HEK293 (cell line): ENCODE measurements around the gene ABCE1.

ENCODE experiments used
- CTCF ChIA-PET: fragments of 350-600 bp; formaldehyde crosslinking; extraction: SDS; loops from one replicate; lab custom pipeline; 2021; ENCODE audit warnings: antibody characterized with exemption; lab: Yijun Ruan, JAX
- POLR2A ChIA-PET: fragments of 300-600 bp; formaldehyde crosslinking; extraction: SDS; loops from one replicate; lab custom pipeline; 2020; ENCODE audit warnings: antibody characterized with exemption, inconsistent platforms; lab: Yijun Ruan, JAX
- H3K27ac ChIP-seq: fragments of 200-500 bp; sonication (Bioruptor generic); 2 replicates; pipeline ENCODE4 v1.5.1; 2014; ENCODE audit warnings: low read depth, low read length, control low read depth, inconsistent platforms; ENCODE audit errors: extremely low read depth
- H3K36me3 ChIP-seq, 2 experiments: fragments of 200-500 bp in 1 of 2; sonication (Bioruptor generic) in 1 of 2; 1 replicate in 1 of 2; 2 replicates in 1 of 2; pipeline ENCODE4 v1.5.1; 2014 to 2017; ENCODE audit warnings: inconsistent platforms in 2 of 2, low read length in 2 of 2; ENCODE audit not compliant: control insufficient read depth in 2 of 2, insufficient read depth in 1 of 2
- H3K4me1 ChIP-seq: fragments of 200-500 bp; sonication (Bioruptor generic); 2 replicates; pipeline ENCODE4 v1.5.1; 2014; ENCODE audit warnings: mild to moderate bottlenecking, low read length, inconsistent platforms; ENCODE audit not compliant: control insufficient read depth, insufficient read depth
- H3K4me3 ChIP-seq: 2 replicates; pipeline ENCODE4 v1.5.1; 2011; ENCODE audit warnings: low read depth, mild to moderate bottlenecking, control low read depth, low read length, moderate library complexity
- H3K9me3 ChIP-seq: fragments of 200-500 bp; sonication (Bioruptor generic); 2 replicates; pipeline ENCODE4 v1.5.1; 2014; ENCODE audit warnings: low read depth, low read length, inconsistent platforms; ENCODE audit not compliant: control insufficient read depth, insufficient read depth
- BCL11A ChIP-seq: fragments of 450-650 bp; formaldehyde crosslinking; IDR thresholded peaks from 2 replicates; pipeline ENCODE4 v1.5.1; 2016; ENCODE audit warnings: low read depth, missing biosample characterization, missing genetic modification characterization
- PRDM2 ChIP-seq: fragments of 450-650 bp; formaldehyde crosslinking; IDR thresholded peaks from 2 replicates; pipeline ENCODE4 v1.5.1; 2016; ENCODE audit warnings: missing biosample characterization, missing genetic modification characterization, borderline replicate concordance
- ZFP3 ChIP-seq: fragments of 450-650 bp; formaldehyde crosslinking; IDR thresholded peaks from 2 replicates; pipeline ENCODE4 v1.5.1; 2016; ENCODE audit warnings: low read depth, missing biosample characterization, missing genetic modification characterization
- ZNF184 ChIP-seq: fragments of 450-650 bp; IDR thresholded peaks from 2 replicates; pipeline ENCODE4 v1.5.1; 2018; ENCODE audit warnings: missing biosample characterization, mild to moderate bottlenecking, missing genetic modification characterization
- ZNF221 ChIP-seq: fragments of 450-650 bp; formaldehyde crosslinking; IDR thresholded peaks from 2 replicates; pipeline ENCODE4 v1.5.1; 2017; ENCODE audit warnings: missing biosample characterization, missing genetic modification characterization, borderline replicate concordance
- ZNF24 ChIP-seq: fragments of 450-650 bp; formaldehyde crosslinking; IDR thresholded peaks from 2 replicates; pipeline ENCODE4 v1.5.1; 2016; ENCODE audit warnings: missing biosample characterization, missing genetic modification characterization
- ZNF350 ChIP-seq: fragments of 450-650 bp; formaldehyde crosslinking; IDR thresholded peaks from 2 replicates; pipeline ENCODE4 v1.5.0; 2017; ENCODE audit warnings: missing biosample characterization, mild to moderate bottlenecking, missing genetic modification characterization
- ZNF473 ChIP-seq: fragments of 450-650 bp; formaldehyde crosslinking; IDR thresholded peaks from 2 replicates; pipeline ENCODE4 v1.5.1; 2017; ENCODE audit warnings: missing biosample characterization, missing genetic modification characterization
- ZNF518A ChIP-seq: fragments of 450-650 bp; formaldehyde crosslinking; conservative IDR thresholded peaks from 2 replicates; pipeline ENCODE4 v1.5.1; 2016; ENCODE audit warnings: low read depth, missing biosample characterization, missing genetic modification characterization
- ZNF530 ChIP-seq: fragments of 450-650 bp; formaldehyde crosslinking; IDR thresholded peaks from 2 replicates; pipeline ENCODE4 v1.5.1; 2016; ENCODE audit warnings: low read depth, missing biosample characterization, missing genetic modification characterization
- ZNF544 ChIP-seq: fragments of 450-650 bp; formaldehyde crosslinking; IDR thresholded peaks from 2 replicates; pipeline ENCODE4 v1.5.0; 2017; ENCODE audit warnings: missing biosample characterization, missing genetic modification characterization
- ZNF560 ChIP-seq: fragments of 450-650 bp; formaldehyde crosslinking; IDR thresholded peaks from 2 replicates; pipeline ENCODE4 v1.5.1; 2017; ENCODE audit warnings: missing biosample characterization, missing genetic modification characterization, borderline replicate concordance
- ZNF571 ChIP-seq: fragments of 450-650 bp; formaldehyde crosslinking; IDR thresholded peaks from 2 replicates; pipeline ENCODE4 v1.5.0; 2017; ENCODE audit warnings: missing biosample characterization, missing genetic modification characterization
- ZNF626 ChIP-seq: fragments of 450-650 bp; sonication (Bioruptor Pico); formaldehyde crosslinking; IDR thresholded peaks from 2 replicates; pipeline ENCODE4 v1.5.1; 2018; ENCODE audit warnings: missing biosample characterization, missing genetic modification characterization, inconsistent platforms
- ZNF776 ChIP-seq: fragments of 450-650 bp; formaldehyde crosslinking; IDR thresholded peaks from 2 replicates; pipeline ENCODE4 v1.5.0; 2017; ENCODE audit warnings: missing biosample characterization, missing genetic modification characterization, borderline replicate concordance
- ZSCAN18 ChIP-seq: fragments of 450-650 bp; formaldehyde crosslinking; IDR thresholded peaks from 2 replicates; pipeline ENCODE4 v1.5.1; 2016; ENCODE audit warnings: missing biosample characterization, missing genetic modification characterization
- ZSCAN30 ChIP-seq: fragments of 450-650 bp; IDR thresholded peaks from 2 replicates; pipeline ENCODE4 v1.5.1; 2018; ENCODE audit warnings: missing biosample characterization, mild to moderate bottlenecking, missing genetic modification characterization, moderate library complexity
- ZXDB ChIP-seq: fragments of 450-650 bp; formaldehyde crosslinking; IDR thresholded peaks from 2 replicates; pipeline ENCODE4 v1.5.1; 2016; ENCODE audit warnings: missing biosample characterization, missing genetic modification characterization
- TF ChIP-seq, protein P1 (sequence below): fragments of 450-650 bp; formaldehyde crosslinking; IDR thresholded peaks from 2 replicates; pipeline ENCODE4 v1.5.1; 2016; ENCODE audit warnings: missing biosample characterization, missing genetic modification characterization

The ABCE1 gene

GRCh38 chr4:145107126-145107525, 9.0 kb downstream of the ABCE1 start:
- Histone ChIP-seq H3K27ac (no peak overlapping the region), H3K4me1 (no peaks in the 10 kb centered on the region), H3K36me3 (peaks cover 32 to 74% of the 10 kb centered on the region in 2 experiments), H3K9me3 (no peaks in the 10 kb centered on the region), H3K4me3 (no peak overlapping the region)
- CTCF ChIA-PET = no interaction called here
- POLR2A ChIA-PET = no interaction called here
- TF ChIP-seq ZNF571 (tag by site-specific recombination) (no peak), ZNF626 (tag by site-specific recombination) (no peak), BCL11A (tag by site-specific recombination) (no peak), ZNF518A (tag by site-specific recombination) (no peak), ZNF530 (tag by site-specific recombination) (no peak), ZNF776 (tag by site-specific recombination) (no peak), ZNF221 (tag by site-specific recombination) (no peak), ZSCAN30 (no peak), ZNF473 (no peak), ZNF560 (tag by site-specific recombination) (no peak)

GRCh38 chr4:145108128-145108527, 10.0 kb downstream of the ABCE1 start:
- no peaks in the 10 kb centered on the region for H3K9me3 ChIP-seq
- H3K4me1 ChIP-seq = no peaks in the 10 kb centered on the region
- CTCF ChIA-PET = no interaction called here
- peaks cover 37 to 84% of the 10 kb centered on the region in 2 experiments for H3K36me3 ChIP-seq
- no peak overlapping the region for H3K4me3 ChIP-seq
- no peak overlapping the region for H3K27ac ChIP-seq
- POLR2A ChIA-PET = no interaction called here
- no peak for TF ChIP-seq ZXDB (tag by site-specific recombination)
- TF ChIP-seq ZNF350 (tag by site-specific recombination) = no peak
- no peak for TF ChIP-seq ZNF544 (tag by site-specific recombination)
- TF ChIP-seq ZSCAN18 = no peak
- TF ChIP-seq ZFP3 = no peak
- no peak for TF ChIP-seq ZNF184 (tag by site-specific recombination)
- TF ChIP-seq PRDM2 (tag by site-specific recombination) = no peak
- TF ChIP-seq, protein P1, sequence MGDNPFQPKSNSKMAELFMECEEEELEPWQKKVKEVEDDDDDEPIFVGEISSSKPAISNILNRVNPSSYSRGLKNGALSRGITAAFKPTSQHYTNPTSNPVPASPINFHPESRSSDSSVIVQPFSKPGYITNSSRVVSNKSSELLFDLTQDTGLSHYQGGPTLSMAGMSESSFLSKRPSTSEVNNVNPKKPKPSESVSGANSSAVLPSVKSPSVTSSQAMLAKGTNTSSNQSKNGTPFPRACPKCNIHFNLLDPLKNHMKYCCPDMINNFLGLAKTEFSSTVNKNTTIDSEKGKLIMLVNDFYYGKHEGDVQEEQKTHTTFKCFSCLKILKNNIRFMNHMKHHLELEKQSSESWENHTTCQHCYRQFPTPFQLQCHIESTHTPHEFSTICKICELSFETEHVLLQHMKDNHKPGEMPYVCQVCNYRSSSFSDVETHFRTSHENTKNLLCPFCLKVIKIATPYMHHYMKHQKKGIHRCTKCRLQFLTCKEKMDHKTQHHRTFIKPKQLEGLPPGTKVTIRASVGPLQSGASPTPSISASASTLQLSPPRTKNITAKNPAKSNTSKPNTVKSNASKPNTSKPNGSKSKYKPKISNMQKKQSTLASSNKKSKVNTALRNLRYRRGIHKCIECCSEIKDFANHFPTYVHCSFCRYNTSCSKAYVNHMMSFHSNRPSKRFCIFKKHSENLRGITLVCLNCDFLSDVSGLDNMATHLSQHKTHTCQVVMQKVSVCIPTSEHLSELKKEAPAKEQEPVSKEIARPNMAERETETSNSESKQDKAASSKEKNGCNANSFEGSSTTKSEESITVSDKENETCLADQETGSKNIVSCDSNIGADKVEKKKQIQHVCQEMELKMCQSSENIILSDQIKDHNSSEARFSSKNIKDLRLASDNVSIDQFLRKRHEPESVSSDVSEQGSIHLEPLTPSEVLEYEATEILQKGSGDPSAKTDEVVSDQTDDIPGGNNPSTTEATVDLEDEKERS (tag by site-specific recombination) = no peak
- TF ChIP-seq ZNF24 = no peak
